HepG2 (cell line): ENCODE results near the gene FXYD6.

Source experiments
- CTCF ChIP-seq: sonication (generic); formaldehyde crosslinking; IDR thresholded peaks from 2 replicates; pipeline ENCODE4 v1.5.0; 2020; ENCODE audit warnings: mild to moderate bottlenecking, missing genetic modification reagents, moderate library complexity
- ELF4 ChIP-seq: sonication (generic); formaldehyde crosslinking; IDR thresholded peaks from 2 replicates; pipeline ENCODE4 v1.5.0; 2020; ENCODE audit warnings: missing genetic modification reagents, mild to moderate bottlenecking, moderate library complexity, borderline replicate concordance
- HMG20A ChIP-seq: IDR thresholded peaks from 2 replicates; pipeline ENCODE4 v1.6.1; 2016; ENCODE audit warnings: borderline replicate concordance
- KDM4B ChIP-seq: sonication (generic); formaldehyde crosslinking; IDR thresholded peaks from 2 replicates; pipeline ENCODE4 v1.4.0; 2020; ENCODE audit warnings: missing genetic modification reagents
- MXD1 ChIP-seq: sonication (generic); formaldehyde crosslinking; IDR thresholded peaks from 2 replicates; pipeline ENCODE4 v1.4.0; 2020; ENCODE audit warnings: mild to moderate bottlenecking, missing genetic modification reagents
- PRDM15 ChIP-seq: sonication (generic); formaldehyde crosslinking; IDR thresholded peaks from 2 replicates; pipeline ENCODE4 v1.4.0; 2020; ENCODE audit warnings: missing genetic modification reagents
- SOX6 ChIP-seq, 2 experiments: fragments of 450-650 bp in 1 of 2; sonication (generic) in 1 of 2; formaldehyde crosslinking in 1 of 2; IDR thresholded peaks; 2 replicates each; pipeline versions ENCODE4 v1.4.0 to v1.6.1; 2017 to 2020; ENCODE audit warnings: antibody characterized with exemption in 1 of 2, mild to moderate bottlenecking in 1 of 2, missing genetic modification reagents in 1 of 2
- THRA ChIP-seq: sonication (generic); formaldehyde crosslinking; IDR thresholded peaks from 2 replicates; pipeline ENCODE4 v1.4.0; 2020; ENCODE audit warnings: missing genetic modification reagents, borderline replicate concordance
- ZMAT3 ChIP-seq: sonication (generic); formaldehyde crosslinking; conservative IDR thresholded peaks from 2 replicates; pipeline ENCODE4 v1.7.0; 2021; ENCODE audit warnings: missing genetic modification reagents
- ZNF274 ChIP-seq: sonication (generic); formaldehyde crosslinking; IDR thresholded peaks from 2 replicates; pipeline ENCODE4 v1.5.1; 2020; ENCODE audit warnings: mild to moderate bottlenecking, missing genetic modification reagents
- ZNF549 ChIP-seq: sonication (generic); formaldehyde crosslinking; IDR thresholded peaks from 2 replicates; pipeline ENCODE4 v1.5.0; 2020; ENCODE audit warnings: missing genetic modification reagents
- ZNF569 ChIP-seq: sonication (generic); formaldehyde crosslinking; IDR thresholded peaks from 2 replicates; pipeline ENCODE4 v1.5.0; 2020; ENCODE audit warnings: mild to moderate bottlenecking, missing genetic modification reagents, moderate library complexity, borderline replicate concordance
- ZNF777 ChIP-seq: sonication (generic); formaldehyde crosslinking; IDR thresholded peaks from 2 replicates; pipeline ENCODE4 v1.4.0; 2020; ENCODE audit warnings: missing genetic modification reagents
- ZZZ3 ChIP-seq: sonication (generic); formaldehyde crosslinking; IDR thresholded peaks from 2 replicates; pipeline ENCODE4 v1.4.0; 2020; ENCODE audit warnings: missing genetic modification reagents, mild to moderate bottlenecking, borderline replicate concordance

GRCh38 chr11:117884994-117885393 lies 8.5 kb upstream of the FXYD6 start:
- TF ChIP-seq ZNF569, result no peak
- no peak for TF ChIP-seq THRA (CRISPR knock-in tag)
- no peak for TF ChIP-seq SOX6 (IDR thresholded peaks at IDR 0.05)
- TF ChIP-seq SOX6 (CRISPR knock-in tag; IDR thresholded peaks at IDR 0.05), result no peak
- no peak for TF ChIP-seq MXD1
- TF ChIP-seq ZNF274, result no peak
- no peak for TF ChIP-seq HMG20A (CRISPR knock-in tag)
- no peak for TF ChIP-seq CTCF
- TF ChIP-seq ZNF777, result no peak
- no peak for TF ChIP-seq ZNF549 (CRISPR knock-in tag)
- TF ChIP-seq PRDM15, result no peak
- no peak for TF ChIP-seq ELF4 (CRISPR knock-in tag)
- TF ChIP-seq ZMAT3 (CRISPR knock-in tag), result no peak
- TF ChIP-seq ZZZ3 (CRISPR knock-in tag), result no peak
- no peak for TF ChIP-seq KDM4B
